Activated CD8-positive, alpha-beta memory T cell treated with anti-CD3 and anti-CD28 coated beads for 24 hours (primary cell): ENCODE measurements around the gene MRPL20.
"Not testable (repeated sequence)": the region's sequence is repeated elsewhere in the genome, so short reads cannot be mapped to it uniquely, and the experiment has no call there.

ENCODE experiments used
- DNase-seq: peaks from one replicate; pipeline ENCODE4 v3.0.0-alpha.2; 2020

The MRPL20 gene

GRCh38 chr1:1425753-1426495, 18.8 kb upstream of the MRPL20 start:
- no peak for DNase-seq

GRCh38 chr1:1425426-1425752, 18.3 kb upstream of the MRPL20 start:
- DNase-seq, result no peak

- no peak for DNase-seq
Observed at GRCh38 chr1:1424707-1425106, 17.6 kb upstream of the MRPL20 start.

GRCh38 chr1:1423245-1423597, 16.1 kb upstream of the MRPL20 start:
- no peak for DNase-seq

GRCh38 chr1:1422465-1423244, 15.6 kb upstream of the MRPL20 start:
- DNase-seq, result no peak

- no peak for DNase-seq
Observed at GRCh38 chr1:1421907-1422464, 14.9 kb upstream of the MRPL20 start.

GRCh38 chr1:1421147-1421906, 14.2 kb upstream of the MRPL20 start, which contains the start of gene ANKRD65:
Gene ANKRD65, minus strand, starts transcription at chr1:1421276. Its CDS starts 271 bp downstream, at chr1:1421005.
- DNase-seq, result no peak

GRCh38 chr1:1420654-1421141, 13.6 kb upstream of the MRPL20 start:
- DNase-seq, result no peak

GRCh38 chr1:1419813-1420653, 12.9 kb upstream of the MRPL20 start:
- DNase-seq, result no peak

GRCh38 chr1:1419363-1419812, 12.3 kb upstream of the MRPL20 start:
- DNase-seq, result no peak

- no peak for DNase-seq
Observed at GRCh38 chr1:1418464-1419362, 11.6 kb upstream of the MRPL20 start.

- DNase-seq, result not testable (repeated sequence)
Observed at GRCh38 chr1:1417825-1418463, 10.9 kb upstream of the MRPL20 start.

GRCh38 chr1:1417396-1417795, 10.3 kb upstream of the MRPL20 start:
- DNase-seq, result not testable (repeated sequence)

- no peak for DNase-seq
Observed at GRCh38 chr1:1415751-1416150, 8.7 kb upstream of the MRPL20 start.

- not testable (repeated sequence) for DNase-seq
Observed at GRCh38 chr1:1412311-1412902, 5.3 kb upstream of the MRPL20 start.

- no peak for DNase-seq
Observed at GRCh38 chr1:1411626-1412025, 4.5 kb upstream of the MRPL20 start.

- DNase-seq, result not testable (repeated sequence)
Observed at GRCh38 chr1:1410238-1410637, 3.1 kb upstream of the MRPL20 start.

GRCh38 chr1:1407636-1408318, 684 bp upstream of the MRPL20 start:
- no peak for DNase-seq

GRCh38 chr1:1406101-1406820, 832 bp downstream of the MRPL20 start:
- no peak for DNase-seq
